Measurements from ENCODE around the gene RABEP1. TPM values are rescaled to one million over a fixed set of nuclear protein-coding genes. Genes with fewer than 3 reads are reported as not detected.

RABEP1 gene
- total and polyA plus RNA-seq, 5 donors from 2014 or later: 23.7 to 45.5 (median 26.8) TPM

- H3K27me3 Mint-ChIP-seq: no peaks in the 10 kb centered on the region
- no peak overlapping the region for H3K4me3 Mint-ChIP-seq
- Histone ChIP-seq H3K9me3 (ENCODE audit: control insufficient read depth in 2 of 2, low read length in 2 of 2) (no peaks in the 10 kb centered on the region), H3K27ac (ENCODE audit: insufficient read depth, low read length, poor library complexity, severe bottlenecking) (no peak overlapping the region), H3K27me3 (ENCODE audit: control insufficient read depth, insufficient read depth, low read length) (no peaks in the 10 kb centered on the region), H3K36me3 (ENCODE audit: control insufficient read depth, insufficient read depth, low read length) (peaks cover 28% of the 10 kb centered on the region), H3K4me3 (ENCODE audit: low read depth, low read length) (no peak overlapping the region), H3K4me1 (ENCODE audit: control insufficient read depth, insufficient read depth, low read length, poor library complexity, severe bottlenecking) (peaks cover 2% of the 10 kb centered on the region)
- DNase-seq (no peak), ATAC-seq (ENCODE audit: low read depth in 2 of 2) (no peak)
- H3K27ac Mint-ChIP-seq: no peak overlapping the region
- H3K4me1 Mint-ChIP-seq: peaks cover 15 to 52% (median 34%) of the 10 kb centered on the region in 4 donors
- H3K36me3 Mint-ChIP-seq: peaks cover 14% of the 10 kb centered on the region
- no peaks in the 10 kb centered on the region for H3K9me3 Mint-ChIP-seq
Measured at GRCh38 chr17:5309851-5310250, 27.8 kb downstream of the RABEP1 start.

GRCh38 chr17:5325851-5326250, 43.8 kb downstream of the RABEP1 start:
- no peaks in the 10 kb centered on the region for H3K27me3 Mint-ChIP-seq
- no peak overlapping the region for H3K27ac ChIP-seq (ENCODE audit: insufficient read depth, low read length, poor library complexity, severe bottlenecking)
- peaks cover 10% of the 10 kb centered on the region for H3K36me3 Mint-ChIP-seq
- H3K27ac Mint-ChIP-seq: peak overlapping the region in 2 of 3 donors; percentile 2 to 39
- no peak overlapping the region for H3K4me3 Mint-ChIP-seq
- H3K9me3 Mint-ChIP-seq: peaks cover 0 to 5% (median 0%) of the 10 kb centered on the region in 7 donors
- ATAC-seq (ENCODE audit: low read depth in 2 of 2) (no peak), DNase-seq (no peak)
- H3K36me3 ChIP-seq (ENCODE audit: control insufficient read depth, insufficient read depth, low read length): no peaks in the 10 kb centered on the region
- peaks cover 16% of the 10 kb centered on the region for H3K4me1 ChIP-seq (ENCODE audit: control insufficient read depth, insufficient read depth, low read length, poor library complexity, severe bottlenecking)
- H3K9me3 ChIP-seq (ENCODE audit: control insufficient read depth in 2 of 2, low read length in 2 of 2): no peaks in the 10 kb centered on the region
- H3K27me3 ChIP-seq (ENCODE audit: control insufficient read depth, insufficient read depth, low read length): no peaks in the 10 kb centered on the region
- H3K4me3 ChIP-seq (ENCODE audit: low read depth, low read length): no peak overlapping the region
- H3K4me1 Mint-ChIP-seq: peaks cover 28 to 48% (median 35%) of the 10 kb centered on the region in 4 donors

- no peaks in the 10 kb centered on the region for H3K9me3 ChIP-seq (ENCODE audit: control insufficient read depth in 2 of 2, low read length in 2 of 2)
- H3K4me1 ChIP-seq (ENCODE audit: control insufficient read depth, insufficient read depth, low read length, poor library complexity, severe bottlenecking): peaks cover 20% of the 10 kb centered on the region
- H3K9me3 Mint-ChIP-seq: peaks cover 0 to 3% (median 0%) of the 10 kb centered on the region in 7 donors
- no peaks in the 10 kb centered on the region for H3K27me3 ChIP-seq (ENCODE audit: control insufficient read depth, insufficient read depth, low read length)
- H3K27me3 Mint-ChIP-seq: no peaks in the 10 kb centered on the region
- peaks cover 28 to 58% (median 38%) of the 10 kb centered on the region in 4 donors for H3K4me1 Mint-ChIP-seq
- no peak overlapping the region for H3K27ac ChIP-seq (ENCODE audit: insufficient read depth, low read length, poor library complexity, severe bottlenecking)
- H3K27ac Mint-ChIP-seq: peak overlapping the region; percentile 26 to 79 (median 68)
- peak in 2 of 3 donors; percentile 8 to 13 for DNase-seq
- peaks cover 28% of the 10 kb centered on the region for H3K36me3 ChIP-seq (ENCODE audit: control insufficient read depth, insufficient read depth, low read length)
- peak overlapping the region; percentile 57 for H3K4me3 ChIP-seq (ENCODE audit: low read depth, low read length)
- H3K36me3 Mint-ChIP-seq: peaks cover 18% of the 10 kb centered on the region
- H3K4me3 Mint-ChIP-seq: peak overlapping the region in 3 of 4 donors; percentile 7 to 63 (median 61)
- ATAC-seq (ENCODE audit: low read depth in 2 of 2): no peak
Measured at GRCh38 chr17:5329784-5330557, 47.9 kb downstream of the RABEP1 start.

- H3K27ac ChIP-seq (ENCODE audit: insufficient read depth, low read length, poor library complexity, severe bottlenecking): no peak overlapping the region
- ATAC-seq (ENCODE audit: low read depth in 2 of 2): no peak
- H3K4me3 ChIP-seq (ENCODE audit: low read depth, low read length): no peak overlapping the region
- H3K4me1 ChIP-seq (ENCODE audit: control insufficient read depth, insufficient read depth, low read length, poor library complexity, severe bottlenecking): peaks cover 20% of the 10 kb centered on the region
- Mint-ChIP-seq H3K27me3 (no peaks in the 10 kb centered on the region), H3K9me3 (peaks cover 0 to 2% (median 0%) of the 10 kb centered on the region in 7 donors), H3K36me3 (peaks cover 21% of the 10 kb centered on the region), H3K4me3 (no peak overlapping the region), H3K27ac (peak overlapping the region in 2 of 3 donors; percentile 68 to 79), H3K4me1 (peaks cover 28 to 56% (median 38%) of the 10 kb centered on the region in 4 donors)
- H3K27me3 ChIP-seq (ENCODE audit: control insufficient read depth, insufficient read depth, low read length): no peaks in the 10 kb centered on the region
- no peaks in the 10 kb centered on the region for H3K9me3 ChIP-seq (ENCODE audit: control insufficient read depth in 2 of 2, low read length in 2 of 2)
- no peak for DNase-seq
- H3K36me3 ChIP-seq (ENCODE audit: control insufficient read depth, insufficient read depth, low read length): peaks cover 32% of the 10 kb centered on the region
Measured at GRCh38 chr17:5330981-5331380, 48.9 kb downstream of the RABEP1 start.

- Mint-ChIP-seq H3K9me3 (no peaks in the 10 kb centered on the region), H3K36me3 (peaks cover 21% of the 10 kb centered on the region), H3K4me3 (no peak overlapping the region), H3K27ac (peak overlapping the region in 1 of 3 donors; percentile 7), H3K27me3 (no peaks in the 10 kb centered on the region), H3K4me1 (peaks cover 25 to 51% (median 33%) of the 10 kb centered on the region in 4 donors)
- no peaks in the 10 kb centered on the region for H3K27me3 ChIP-seq (ENCODE audit: control insufficient read depth, insufficient read depth, low read length)
- DNase-seq: no peak
- ATAC-seq (ENCODE audit: low read depth in 2 of 2): no peak
- H3K9me3 ChIP-seq (ENCODE audit: control insufficient read depth in 2 of 2, low read length in 2 of 2): no peaks in the 10 kb centered on the region
- no peak overlapping the region for H3K27ac ChIP-seq (ENCODE audit: insufficient read depth, low read length, poor library complexity, severe bottlenecking)
- H3K36me3 ChIP-seq (ENCODE audit: control insufficient read depth, insufficient read depth, low read length): peaks cover 34% of the 10 kb centered on the region
- H3K4me3 ChIP-seq (ENCODE audit: low read depth, low read length): no peak overlapping the region
- H3K4me1 ChIP-seq (ENCODE audit: control insufficient read depth, insufficient read depth, low read length, poor library complexity, severe bottlenecking): peaks cover 20% of the 10 kb centered on the region
Measured at GRCh38 chr17:5331506-5331905, 49.4 kb downstream of the RABEP1 start.

- Histone ChIP-seq H3K27me3 (ENCODE audit: control insufficient read depth, insufficient read depth, low read length) (no peaks in the 10 kb centered on the region), H3K36me3 (ENCODE audit: control insufficient read depth, insufficient read depth, low read length) (peaks cover 43% of the 10 kb centered on the region), H3K4me3 (ENCODE audit: low read depth, low read length) (no peak overlapping the region), H3K9me3 (ENCODE audit: control insufficient read depth in 2 of 2, low read length in 2 of 2) (no peaks in the 10 kb centered on the region), H3K4me1 (ENCODE audit: control insufficient read depth, insufficient read depth, low read length, poor library complexity, severe bottlenecking) (no peaks in the 10 kb centered on the region), H3K27ac (ENCODE audit: insufficient read depth, low read length, poor library complexity, severe bottlenecking) (no peak overlapping the region)
- Mint-ChIP-seq H3K4me1 (peaks cover 0 to 12% (median 3%) of the 10 kb centered on the region in 4 donors), H3K27ac (no peak overlapping the region), H3K4me3 (no peak overlapping the region), H3K9me3 (no peaks in the 10 kb centered on the region), H3K27me3 (no peaks in the 10 kb centered on the region), H3K36me3 (peaks cover 22% of the 10 kb centered on the region)
- ATAC-seq (ENCODE audit: low read depth in 2 of 2) (no peak), DNase-seq (no peak)
Measured at GRCh38 chr17:5344914-5345313, 62.8 kb downstream of the RABEP1 start.

- H3K27me3 Mint-ChIP-seq: no peaks in the 10 kb centered on the region
- peaks cover 0 to 9% (median 1%) of the 10 kb centered on the region in 4 donors for H3K4me1 Mint-ChIP-seq
- no peaks in the 10 kb centered on the region for H3K27me3 ChIP-seq (ENCODE audit: control insufficient read depth, insufficient read depth, low read length)
- peaks cover 84% of the 10 kb centered on the region for H3K36me3 ChIP-seq (ENCODE audit: control insufficient read depth, insufficient read depth, low read length)
- no peak overlapping the region for H3K4me3 Mint-ChIP-seq
- no peaks in the 10 kb centered on the region for H3K9me3 ChIP-seq (ENCODE audit: control insufficient read depth in 2 of 2, low read length in 2 of 2)
- DNase-seq (no peak), ATAC-seq (ENCODE audit: low read depth in 2 of 2) (no peak)
- no peaks in the 10 kb centered on the region for H3K4me1 ChIP-seq (ENCODE audit: control insufficient read depth, insufficient read depth, low read length, poor library complexity, severe bottlenecking)
- peaks cover 42% of the 10 kb centered on the region for H3K36me3 Mint-ChIP-seq
- H3K9me3 Mint-ChIP-seq: no peaks in the 10 kb centered on the region
- H3K4me3 ChIP-seq (ENCODE audit: low read depth, low read length): no peak overlapping the region
- H3K27ac Mint-ChIP-seq: peak overlapping the region in 2 of 3 donors; percentile 21 to 27
- H3K27ac ChIP-seq (ENCODE audit: insufficient read depth, low read length, poor library complexity, severe bottlenecking): no peak overlapping the region
Measured at GRCh38 chr17:5352681-5353289, 70.7 kb downstream of the RABEP1 start.
